ENCODE results near the gene HEMGN.

- TF ChIP-seq POLR2A (IDR thresholded peaks at IDR 0.05) (no peak), CTCF (IDR thresholded peaks at IDR 0.05) (no peak), POLR2AphosphoS5 (IDR thresholded peaks at IDR 0.05) (no peak)
These were observed 29.3 kb downstream of the HEMGN start for GRCh38 chr9:97908705-97909104.

Data from breast epithelium (tissue), 3 donors.